Spleen (tissue), 11 donors: ENCODE measurements around the gene CNDP2. TPM values are rescaled to one million over a fixed set of nuclear protein-coding genes. Genes with fewer than 3 reads are reported as not detected.

ENCODE experiments used
- DNase-seq: peaks from one replicate; pipeline ENCODE4 v3.0.0-alpha.2; 2020
- H3K27ac ChIP-seq, 8 donors: fragments of 200-600 bp; sonication (generic) in 7 of 8; 1 replicate in 4 of 8; 2 replicates in 4 of 8; pipeline versions ENCODE4 v1.5.0 to v1.8.0; 2016 to 2021; ENCODE audit warnings: inconsistent platforms in 4 of 8, mild to moderate bottlenecking in 4 of 8, moderate library complexity in 1 of 8
- H3K27me3 ChIP-seq, 7 donors: fragments of 200-600 bp; sonication (generic) in 6 of 7; replicated peaks in 1 of 7; 1 replicate in 4 of 7; 2 replicates in 3 of 7; pipeline versions ENCODE4 v1.5.0 to v1.8.0; 2016 to 2021; ENCODE audit warnings: inconsistent platforms in 3 of 7, mild to moderate bottlenecking in 1 of 7
- H3K36me3 ChIP-seq, 6 donors: fragments of 200-600 bp; sonication (generic) in 5 of 6; 1 replicate in 4 of 6; 2 replicates in 2 of 6; pipeline versions ENCODE4 v1.5.0 to v1.8.0; 2016 to 2021; ENCODE audit warnings: inconsistent platforms in 2 of 6
- H3K4me1 ChIP-seq, 6 donors: fragments of 200-600 bp; sonication (generic) in 5 of 6; 1 replicate in 3 of 6; 2 replicates in 3 of 6; pipeline versions ENCODE4 v1.5.0 to v1.8.0; 2016 to 2021; ENCODE audit warnings: inconsistent platforms in 3 of 6
- H3K4me3 ChIP-seq, 8 donors: fragments of 200-600 bp; sonication (generic) in 7 of 8; 1 replicate in 4 of 8; 2 replicates in 4 of 8; pipeline versions ENCODE4 v1.5.0 to v1.8.0; 2016 to 2021; ENCODE audit warnings: inconsistent platforms in 4 of 8, mild to moderate bottlenecking in 4 of 8, moderate library complexity in 2 of 8
- H3K9me3 ChIP-seq, 8 donors: fragments of 200-600 bp; sonication (generic) in 7 of 8; 1 replicate in 4 of 8; 2 replicates in 4 of 8; pipeline versions ENCODE4 v1.5.0 to v1.8.0; 2016 to 2021; ENCODE audit warnings: inconsistent platforms in 4 of 8
- CTCF ChIP-seq, 11 experiments: fragments of 200-600 bp in 7 of 11; fragments of 450-650 bp in 4 of 11; sonication (generic) in 4 of 11; IDR thresholded peaks in 8 of 11; conservative IDR thresholded peaks in 3 of 11; 1 replicate in 7 of 11; 2 replicates in 4 of 11; pipeline versions ENCODE4 v1.4.0 to v1.8.0; 2016 to 2021; ENCODE audit warnings: antibody characterized with exemption in 11 of 11, inconsistent platforms in 4 of 11, mild to moderate bottlenecking in 1 of 11
- POLR2A ChIP-seq, 3 donors: fragments of 450-650 bp; IDR thresholded peaks; one replicate each; pipeline ENCODE4 v1.5.1; 2017; ENCODE audit warnings: antibody characterized with exemption in 3 of 3, mild to moderate bottlenecking in 1 of 3
- POLR2AphosphoS5 ChIP-seq, 3 donors: sonication (generic); formaldehyde crosslinking; IDR thresholded peaks; one replicate each; pipeline ENCODE4 v1.5.1; 2017; ENCODE audit warnings: antibody characterized with exemption in 3 of 3
- WGBS, 5 donors: extraction: QIAGEN DNeasy Blood & Tissue Kit in 3 of 5; methylation state at CpG; one replicate each; pipeline versions ENCODE4 v1.1.5 to v1.1.7; 2013 to 2018; 5-methylcytosine and 5-hydroxymethylcytosine counted together
- intact Hi-C: fragments of 100-400 bp; cut with DNase I; formaldehyde crosslinking; loops from one replicate; pipeline ENCODE4 v1.15.0; 2023; ENCODE audit warnings: low total_unique reads
- polyA plus RNA-seq, 3 donors: library from polyadenylated mRNA; stranded (reverse); fragments of 200-250 nt; gene quantifications; one replicate each; pipeline ENCODE4 v1.2.1, GENCODE V29; 2013
- total RNA-seq, 7 donors: library from RNA; depleted of rRNA in 3 of 7; stranded (reverse); fragments of >200 nt in 3 of 7; fragmentation: NEBNext Ultra II Directional in 4 of 7; extraction: Animal tissue kit (Norgen Biotek cat#: 25700) in 4 of 7; gene quantifications; one replicate each; pipeline versions ENCODE4 v1.1.0 to v1.2.1, GENCODE V29; 2016 to 2021
- donor health status: healthy with polysubstance abuse.
- donor health status: DM: no; HTN: no; CAD: no; lungs with moderate emphysema.
- donor health status: DM: no; HTN: no; CAD: no.
- donor health status: Bipolar disorder and iron deficiency.
- donor health status: healthy.
- donor health status: DM: no; HTN: no; CAD: no.
- donor health status: DM: yes; HTN: yes; CAD: no.

CNDP2 gene
- total and polyA plus RNA-seq, 10 donors, result 102 to 310 (median 271) TPM

DNA sequence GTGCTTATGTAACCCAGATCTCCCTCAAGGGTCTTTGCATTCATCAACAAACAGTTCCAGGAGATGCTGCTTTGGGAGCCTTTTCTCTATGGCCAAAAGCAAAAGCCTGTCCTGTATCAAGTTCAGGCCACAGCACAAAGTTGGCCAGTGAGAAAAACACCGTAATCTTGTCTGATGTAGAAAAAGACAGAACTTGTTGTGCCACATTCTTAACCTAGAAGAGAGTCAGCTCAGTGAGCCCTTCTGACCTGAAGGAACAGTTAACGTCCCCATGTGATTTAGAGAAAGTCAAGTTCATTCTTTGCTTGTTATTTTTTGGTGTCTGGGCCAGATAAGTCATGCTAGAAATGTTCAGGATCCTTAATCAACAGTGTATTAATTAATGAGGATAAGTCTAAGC, 30.3 kb downstream of the CNDP2 start:
- no peak overlapping the region for H3K27ac ChIP-seq
- no peaks in the 10 kb centered on the region for H3K9me3 ChIP-seq
- no peaks in the 10 kb centered on the region for H3K27me3 ChIP-seq
- intact Hi-C loops, result no loop called here
- H3K36me3 ChIP-seq, result peaks cover 0 to 17% (median 2%) of the 10 kb centered on the region in 6 donors
- no peak overlapping the region for H3K4me3 ChIP-seq
- peaks cover 0 to 14% (median 2%) of the 10 kb centered on the region in 6 donors for H3K4me1 ChIP-seq
- DNase-seq, result no peak
- TF ChIP-seq CTCF (IDR thresholded peaks at IDR 0.05 in 8 of 11, conservative IDR thresholded peaks at IDR 0.05 in 3 of 11) (no peak), POLR2A (IDR thresholded peaks at IDR 0.05) (no peak), POLR2AphosphoS5 (IDR thresholded peaks at IDR 0.05) (no peak)
- 86 to 92% (median 90%) methylated on average over 2 of the region's 2 CpGs for WGBS, 5 donors

- no peak for DNase-seq
- Histone ChIP-seq H3K9me3 (no peaks in the 10 kb centered on the region), H3K36me3 (no peaks in the 10 kb centered on the region), H3K27ac (no peak overlapping the region), H3K27me3 (no peaks in the 10 kb centered on the region), H3K4me1 (peaks cover 0 to 12% (median 2%) of the 10 kb centered on the region in 6 donors), H3K4me3 (no peak overlapping the region)
- 34 to 85% (median 78%) methylated on average over 1 of the region's 1 CpG for WGBS, 5 donors
- intact Hi-C loops, result no loop called here
- TF ChIP-seq POLR2A (IDR thresholded peaks at IDR 0.05) (no peak), POLR2AphosphoS5 (IDR thresholded peaks at IDR 0.05) (no peak), CTCF (IDR thresholded peaks at IDR 0.05 in 8 of 11, conservative IDR thresholded peaks at IDR 0.05 in 3 of 11) (no peak)
Measured at GRCh38 chr18:74528478-74528877, 32.3 kb downstream of the CNDP2 start.

- Histone ChIP-seq H3K27ac (no peak overlapping the region), H3K4me3 (no peak overlapping the region), H3K9me3 (no peaks in the 10 kb centered on the region), H3K4me1 (peaks cover 0 to 8% (median 0%) of the 10 kb centered on the region in 6 donors), H3K27me3 (no peaks in the 10 kb centered on the region), H3K36me3 (no peaks in the 10 kb centered on the region)
- TF ChIP-seq CTCF (IDR thresholded peaks at IDR 0.05 in 8 of 11, conservative IDR thresholded peaks at IDR 0.05 in 3 of 11) (no peak), POLR2AphosphoS5 (IDR thresholded peaks at IDR 0.05) (no peak), POLR2A (IDR thresholded peaks at IDR 0.05) (no peak)
- WGBS, 5 donors, result 86 to 98% (median 95%) methylated on average over 3 of the region's 3 CpGs
- DNase-seq, result no peak
- intact Hi-C loops, result no loop called here
Measured at GRCh38 chr18:74528913-74529312, 32.8 kb downstream of the CNDP2 start.

- Histone ChIP-seq H3K27ac (no peak overlapping the region), H3K9me3 (no peaks in the 10 kb centered on the region), H3K27me3 (no peaks in the 10 kb centered on the region), H3K4me3 (no peak overlapping the region), H3K36me3 (no peaks in the 10 kb centered on the region), H3K4me1 (peaks cover 0 to 3% (median 0%) of the 10 kb centered on the region in 6 donors)
- intact Hi-C loops, result no loop called here
- TF ChIP-seq CTCF (IDR thresholded peaks at IDR 0.05 in 8 of 11, conservative IDR thresholded peaks at IDR 0.05 in 3 of 11) (no peak), POLR2A (IDR thresholded peaks at IDR 0.05) (no peak), POLR2AphosphoS5 (IDR thresholded peaks at IDR 0.05) (no peak)
- WGBS, 5 donors, result 74 to 84% (median 81%) methylated on average over 6 of the region's 6 CpGs
- DNase-seq, result peak; percentile 20
Measured at GRCh38 chr18:74529378-74529777, 33.2 kb downstream of the CNDP2 start.
